Loucy (cell line): ENCODE data around the gene ALDH1L2.

Experiments used
- CTCF ChIP-seq: fragments of 200-600 bp; sonication (generic); conservative IDR thresholded peaks from 2 replicates; pipeline ENCODE4 v1.5.1; 2014; ENCODE audit warnings: mild to moderate bottlenecking, antibody characterized with exemption, low read length
- EZH2phosphoT487 ChIP-seq: fragments of 200-600 bp; IDR thresholded peaks from 2 replicates; pipeline ENCODE4 v1.6.1; 2018; ENCODE audit warnings: antibody characterized with exemption, mild to moderate bottlenecking, moderate library complexity, borderline replicate concordance

DNA sequence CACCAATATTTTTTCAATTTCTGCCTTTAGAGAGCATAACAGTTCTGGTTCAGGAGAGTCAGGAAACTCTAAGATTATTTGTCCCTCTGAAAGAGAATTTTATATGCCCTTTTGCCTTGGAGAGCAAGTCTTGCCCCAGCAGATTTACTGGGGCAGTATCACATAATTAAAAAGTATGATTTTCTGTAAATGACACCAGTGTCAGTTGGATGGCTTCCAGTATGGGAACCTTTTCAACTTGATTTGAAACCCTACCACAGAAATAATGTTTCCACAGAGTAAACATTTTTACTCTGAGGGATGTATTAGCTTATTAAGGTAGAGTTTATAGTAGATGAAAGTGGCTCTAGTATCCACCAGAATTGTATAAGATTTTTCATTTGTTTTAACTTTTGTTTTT, 82.8 kb downstream of the ALDH1L2 start:
- TF ChIP-seq CTCF: no peak
- no peak for TF ChIP-seq EZH2phosphoT487
